ES-I3 (cell line): ENCODE data around the gene MACROD2.

Source experiments
- H3K36me3 ChIP-seq: 2 replicates; pipeline ENCODE4 v1.6.1; 2013; ENCODE audit warnings: mild to moderate bottlenecking, low read length, control low read depth, moderate library complexity; ENCODE audit not compliant: insufficient read depth
- H3K4me1 ChIP-seq: 2 replicates; pipeline ENCODE4 v1.6.1; 2013; ENCODE audit warnings: mild to moderate bottlenecking, control low read depth, low read length; ENCODE audit not compliant: insufficient read depth
- H3K9ac ChIP-seq: 2 replicates; pipeline ENCODE4 v1.6.1; 2013; ENCODE audit warnings: low read depth, mild to moderate bottlenecking, low read length, moderate library complexity
- H3K9me3 ChIP-seq: 2 replicates; pipeline ENCODE4 v1.6.1; 2013; ENCODE audit warnings: mild to moderate bottlenecking, low read length, moderate library complexity; ENCODE audit not compliant: control insufficient read depth, insufficient read depth

MACROD2 gene

GRCh38 chr20:15411781-15412180 lies 1416.5 kb downstream of the MACROD2 start:
- no peaks in the 10 kb centered on the region for H3K9me3 ChIP-seq
- no peak overlapping the region for H3K9ac ChIP-seq
- H3K4me1 ChIP-seq, result no peaks in the 10 kb centered on the region
- no peaks in the 10 kb centered on the region for H3K36me3 ChIP-seq

- H3K4me1 ChIP-seq, result no peaks in the 10 kb centered on the region
- no peaks in the 10 kb centered on the region for H3K9me3 ChIP-seq
- no peaks in the 10 kb centered on the region for H3K36me3 ChIP-seq
- no peak overlapping the region for H3K9ac ChIP-seq
Observed at GRCh38 chr20:15415908-15416307, 1420.6 kb downstream of the MACROD2 start.

GRCh38 chr20:15419856-15420255 lies 1424.5 kb downstream of the MACROD2 start:
- Histone ChIP-seq H3K4me1 (no peaks in the 10 kb centered on the region), H3K9ac (no peak overlapping the region), H3K9me3 (no peaks in the 10 kb centered on the region), H3K36me3 (no peaks in the 10 kb centered on the region)

- H3K9ac ChIP-seq, result no peak overlapping the region
- H3K4me1 ChIP-seq, result no peaks in the 10 kb centered on the region
- no peaks in the 10 kb centered on the region for H3K9me3 ChIP-seq
- no peaks in the 10 kb centered on the region for H3K36me3 ChIP-seq
Observed at GRCh38 chr20:15422966-15423365, 1427.7 kb downstream of the MACROD2 start.

GRCh38 chr20:15439551-15439950 lies 1444.2 kb downstream of the MACROD2 start:
- Histone ChIP-seq H3K36me3 (no peaks in the 10 kb centered on the region), H3K9me3 (no peaks in the 10 kb centered on the region), H3K9ac (no peak overlapping the region), H3K4me1 (peaks cover 5% of the 10 kb centered on the region; the same call in 1 of the 2 replicates)

GRCh38 chr20:15440049-15440820 lies 1444.9 kb downstream of the MACROD2 start:
- Histone ChIP-seq H3K36me3 (no peaks in the 10 kb centered on the region), H3K9me3 (no peaks in the 10 kb centered on the region), H3K4me1 (peaks cover 5% of the 10 kb centered on the region; the same call in 1 of the 2 replicates), H3K9ac (no peak overlapping the region)

GRCh38 chr20:15445056-15445840 lies 1449.9 kb downstream of the MACROD2 start:
- Histone ChIP-seq H3K9me3 (no peaks in the 10 kb centered on the region), H3K9ac (no peak overlapping the region), H3K4me1 (peaks cover 4% of the 10 kb centered on the region; the same call in 1 of the 2 replicates), H3K36me3 (no peaks in the 10 kb centered on the region)

GRCh38 chr20:15446373-15446772 lies 1451.1 kb downstream of the MACROD2 start:
- Histone ChIP-seq H3K36me3 (no peaks in the 10 kb centered on the region), H3K9me3 (no peaks in the 10 kb centered on the region), H3K4me1 (no peaks in the 10 kb centered on the region), H3K9ac (no peak overlapping the region)

- H3K9me3 ChIP-seq, result no peaks in the 10 kb centered on the region
- no peak overlapping the region for H3K9ac ChIP-seq
- no peaks in the 10 kb centered on the region for H3K4me1 ChIP-seq
- H3K36me3 ChIP-seq, result no peaks in the 10 kb centered on the region
Observed at GRCh38 chr20:15447549-15447948, 1452.2 kb downstream of the MACROD2 start.

GRCh38 chr20:15449061-15449460 lies 1453.7 kb downstream of the MACROD2 start:
- H3K4me1 ChIP-seq, result no peaks in the 10 kb centered on the region
- H3K9ac ChIP-seq, result no peak overlapping the region
- H3K36me3 ChIP-seq, result no peaks in the 10 kb centered on the region
- H3K9me3 ChIP-seq, result no peaks in the 10 kb centered on the region

- Histone ChIP-seq H3K36me3 (no peaks in the 10 kb centered on the region), H3K9ac (no peak overlapping the region), H3K9me3 (no peaks in the 10 kb centered on the region), H3K4me1 (no peaks in the 10 kb centered on the region)
Observed at GRCh38 chr20:15451241-15451640, 1455.9 kb downstream of the MACROD2 start.

GRCh38 chr20:15455279-15455678 lies 1460.0 kb downstream of the MACROD2 start:
- no peak overlapping the region for H3K9ac ChIP-seq
- no peaks in the 10 kb centered on the region for H3K9me3 ChIP-seq
- no peaks in the 10 kb centered on the region for H3K36me3 ChIP-seq
- H3K4me1 ChIP-seq, result no peaks in the 10 kb centered on the region

GRCh38 chr20:15461938-15462337 lies 1466.6 kb downstream of the MACROD2 start:
- no peak overlapping the region for H3K9ac ChIP-seq
- H3K4me1 ChIP-seq, result no peaks in the 10 kb centered on the region
- no peaks in the 10 kb centered on the region for H3K36me3 ChIP-seq
- no peaks in the 10 kb centered on the region for H3K9me3 ChIP-seq

- H3K9ac ChIP-seq, result no peak overlapping the region
- H3K4me1 ChIP-seq, result no peaks in the 10 kb centered on the region
- H3K9me3 ChIP-seq, result no peaks in the 10 kb centered on the region
- H3K36me3 ChIP-seq, result no peaks in the 10 kb centered on the region
Observed at GRCh38 chr20:15475483-15475882, 1480.2 kb downstream of the MACROD2 start.

- Histone ChIP-seq H3K36me3 (no peaks in the 10 kb centered on the region), H3K4me1 (no peaks in the 10 kb centered on the region), H3K9me3 (no peaks in the 10 kb centered on the region), H3K9ac (no peak overlapping the region)
Observed at GRCh38 chr20:15476186-15476585, 1480.9 kb downstream of the MACROD2 start.
